ENCODE data around the gene MRPL48.
"Not testable (repeated sequence)": the region's sequence is repeated elsewhere in the genome, so short reads cannot be mapped to it uniquely, and the experiment has no call there.

The MRPL48 gene

GRCh38 chr11:73760135-73760678 is 27.5 kb upstream of the MRPL48 start:
- DNase-seq (ENCODE audit: low read depth): peak; percentile 44
- peak overlapping the region; percentile 97 for H3K4me3 ChIP-seq (replicated peaks; ENCODE audit: low read depth, low read length)
- TF ChIP-seq CTCF (IDR thresholded peaks at IDR 0.05; ENCODE audit: low read length, missing control alignments): no peak

GRCh38 chr11:73760679-73761402 is 26.8 kb upstream of the MRPL48 start, which contains the start of gene RAB6A:
RAB6A (minus strand) TSS chr11:73761074; CDS start chr11:73760635, 439 bp downstream.
- TF ChIP-seq CTCF (IDR thresholded peaks at IDR 0.05; ENCODE audit: low read length, missing control alignments): peak; percentile 9
- H3K4me3 ChIP-seq (replicated peaks; ENCODE audit: low read depth, low read length): peak within 1 kb of the TSS; percentile 97
- DNase-seq (ENCODE audit: low read depth): peak; percentile 100

- DNase-seq (ENCODE audit: low read depth): no peak
- no peak for TF ChIP-seq CTCF (IDR thresholded peaks at IDR 0.05; ENCODE audit: low read length, missing control alignments)
- peak overlapping the region; percentile 40 for H3K4me3 ChIP-seq (replicated peaks; ENCODE audit: low read depth, low read length)
These were observed 26.2 kb upstream of the MRPL48 start for GRCh38 chr11:73761403-73761945.

GRCh38 chr11:73762732-73763131 is 24.9 kb upstream of the MRPL48 start:
- no peak for TF ChIP-seq CTCF (IDR thresholded peaks at IDR 0.05; ENCODE audit: low read length, missing control alignments)
- DNase-seq (ENCODE audit: low read depth): no peak
- no peak overlapping the region for H3K4me3 ChIP-seq (replicated peaks; ENCODE audit: low read depth, low read length)

- DNase-seq (ENCODE audit: low read depth): no peak
- no peak overlapping the region for H3K4me3 ChIP-seq (replicated peaks; ENCODE audit: low read depth, low read length)
- no peak for TF ChIP-seq CTCF (IDR thresholded peaks at IDR 0.05; ENCODE audit: low read length, missing control alignments)
These were observed 20.9 kb upstream of the MRPL48 start for GRCh38 chr11:73766763-73767162.

GRCh38 chr11:73770811-73771210 is 16.9 kb upstream of the MRPL48 start:
- DNase-seq (ENCODE audit: low read depth); H3K4me3 ChIP-seq (replicated peaks; ENCODE audit: low read depth, low read length): not testable (repeated sequence)

- H3K4me3 ChIP-seq (replicated peaks; ENCODE audit: low read depth, low read length): peak overlapping the region; percentile 59
- no peak for TF ChIP-seq CTCF (IDR thresholded peaks at IDR 0.05; ENCODE audit: low read length, missing control alignments)
- peak; percentile 98 for DNase-seq (ENCODE audit: low read depth)
These were observed 8.4 kb upstream of the MRPL48 start for GRCh38 chr11:73779084-73779902.
